Large intestine (tissue), 3 donors: ENCODE data around the gene ANKS1A. TPM values are rescaled to one million over a fixed set of nuclear protein-coding genes. Genes with fewer than 3 reads are reported as not detected.

ENCODE experiments used
- DNase-seq, 2 donors: peaks; one replicate each; pipeline versions ENCODE4 v3.0.0 to v3.0.0-alpha.2; 2013
- H3K27ac ChIP-seq: one replicate; pipeline ENCODE4 v1.5.1; 2013; ENCODE audit warnings: low read length
- H3K27me3 ChIP-seq: 2 replicates; pipeline ENCODE4 v1.6.1; 2013; ENCODE audit warnings: low read length; ENCODE audit not compliant: control insufficient read depth, insufficient read depth
- H3K36me3 ChIP-seq: 2 replicates; pipeline ENCODE4 v1.6.1; 2013; ENCODE audit warnings: low read length; ENCODE audit not compliant: control insufficient read depth, insufficient read depth
- H3K4me1 ChIP-seq: one replicate; pipeline ENCODE4 v1.6.1; 2013; ENCODE audit warnings: low read length; ENCODE audit not compliant: control insufficient read depth, insufficient read depth
- H3K4me3 ChIP-seq: one replicate; pipeline ENCODE4 v1.5.1; 2013; ENCODE audit warnings: low read length
- H3K9me3 ChIP-seq: one replicate; pipeline ENCODE4 v1.6.1; 2013; ENCODE audit warnings: mild to moderate bottlenecking, low read depth, low read length, moderate library complexity; ENCODE audit not compliant: control insufficient read depth
- WGBS: methylation state at CpG from one replicate; pipeline ENCODE4 v1.1.5; 2013; ENCODE audit warnings: low lambda C conversion rate; ENCODE audit not compliant: insufficient coverage; 5-methylcytosine and 5-hydroxymethylcytosine counted together
- polyA plus RNA-seq: library from polyadenylated mRNA; unstranded; fragments of 120-200 nt; gene quantifications from one replicate; pipeline ENCODE4 v1.2.1, GENCODE V29; 2013

The ANKS1A gene
- polyA plus RNA-seq, 1 donor: 26.5 TPM

- DNase-seq: no peak
- H3K4me3 ChIP-seq: no peak overlapping the region
- H3K4me1 ChIP-seq: no peaks in the 10 kb centered on the region
- no peaks in the 10 kb centered on the region for H3K9me3 ChIP-seq
- WGBS: no CpG with 5 or more reads among the region's 22 CpGs
- H3K36me3 ChIP-seq: peaks cover 89% of the 10 kb centered on the region
- H3K27me3 ChIP-seq: no peaks in the 10 kb centered on the region
- H3K27ac ChIP-seq: no peak overlapping the region
Observed at GRCh38 chr6:35087361-35088280, 198.6 kb downstream of the ANKS1A start.

GRCh38 chr6:35088281-35089215, 199.5 kb downstream of the ANKS1A start:
- Histone ChIP-seq H3K36me3 (peaks cover 80% of the 10 kb centered on the region), H3K27ac (no peak overlapping the region)
- DNase-seq: no peak

GRCh38 chr6:35089216-35089934, 200.3 kb downstream of the ANKS1A start:
- Histone ChIP-seq H3K4me3 (no peak overlapping the region), H3K27ac (no peak overlapping the region), H3K9me3 (no peaks in the 10 kb centered on the region), H3K36me3 (peaks cover 72% of the 10 kb centered on the region), H3K27me3 (no peaks in the 10 kb centered on the region), H3K4me1 (no peaks in the 10 kb centered on the region)
- 100% methylated on average over 1 of the region's 19 CpGs for whole genome bisulfite sequencing
- no peak for DNase-seq

More at GRCh38 chr6:35088281-35089215, 199.5 kb downstream of the ANKS1A start:
- Histone ChIP-seq H3K4me3 (no peak overlapping the region), H3K27me3 (no peaks in the 10 kb centered on the region), H3K9me3 (no peaks in the 10 kb centered on the region), H3K4me1 (no peaks in the 10 kb centered on the region)
- no CpG with 5 or more reads among the region's 24 CpGs for WGBS

- Histone ChIP-seq H3K4me3 (no peak overlapping the region), H3K36me3 (peaks cover 65% of the 10 kb centered on the region), H3K9me3 (no peaks in the 10 kb centered on the region), H3K27me3 (no peaks in the 10 kb centered on the region), H3K4me1 (no peaks in the 10 kb centered on the region), H3K27ac (no peak overlapping the region)
- no CpG with 5 or more reads among the region's 15 CpGs for WGBS
- DNase-seq: no peak
Observed at GRCh38 chr6:35089935-35090505, 201.0 kb downstream of the ANKS1A start.

GRCh38 chr6:35090734-35091133, 201.7 kb downstream of the ANKS1A start:
- no peak overlapping the region for H3K4me3 ChIP-seq
- no peak for DNase-seq
- H3K9me3 ChIP-seq: no peaks in the 10 kb centered on the region
- H3K27me3 ChIP-seq: no peaks in the 10 kb centered on the region
- WGBS: no CpG with 5 or more reads among the region's 10 CpGs
- H3K4me1 ChIP-seq: no peaks in the 10 kb centered on the region
- H3K27ac ChIP-seq: no peak overlapping the region
- peaks cover 58% of the 10 kb centered on the region for H3K36me3 ChIP-seq

GRCh38 chr6:35091346-35092083, 202.5 kb downstream of the ANKS1A start:
- no CpG with 5 or more reads among the region's 18 CpGs for WGBS
- Histone ChIP-seq H3K27ac (no peak overlapping the region), H3K27me3 (no peaks in the 10 kb centered on the region), H3K4me3 (no peak overlapping the region), H3K4me1 (no peaks in the 10 kb centered on the region), H3K9me3 (no peaks in the 10 kb centered on the region), H3K36me3 (peaks cover 51% of the 10 kb centered on the region)
- no peak for DNase-seq

GRCh38 chr6:35092362-35093117, 203.5 kb downstream of the ANKS1A start:
- no peak for DNase-seq
- no peak overlapping the region for H3K27ac ChIP-seq

GRCh38 chr6:35093118-35093445, 204.0 kb downstream of the ANKS1A start:
- no peak for DNase-seq
- WGBS: no CpG with 5 or more reads among the region's 5 CpGs
- H3K9me3 ChIP-seq: no peaks in the 10 kb centered on the region
- peaks cover 35% of the 10 kb centered on the region for H3K36me3 ChIP-seq
- no peak overlapping the region for H3K4me3 ChIP-seq
- no peak overlapping the region for H3K27ac ChIP-seq
- H3K4me1 ChIP-seq: no peaks in the 10 kb centered on the region
- H3K27me3 ChIP-seq: no peaks in the 10 kb centered on the region

More at GRCh38 chr6:35092362-35093117, 203.5 kb downstream of the ANKS1A start:
- WGBS: no CpG with 5 or more reads among the region's 5 CpGs
- H3K4me3 ChIP-seq: no peak overlapping the region
- peaks cover 40% of the 10 kb centered on the region for H3K36me3 ChIP-seq
- no peaks in the 10 kb centered on the region for H3K9me3 ChIP-seq
- no peaks in the 10 kb centered on the region for H3K4me1 ChIP-seq
- no peaks in the 10 kb centered on the region for H3K27me3 ChIP-seq

GRCh38 chr6:35093783-35094182, 204.7 kb downstream of the ANKS1A start:
- Histone ChIP-seq H3K27me3 (no peaks in the 10 kb centered on the region), H3K27ac (no peak overlapping the region), H3K4me1 (no peaks in the 10 kb centered on the region), H3K4me3 (no peak overlapping the region), H3K36me3 (peaks cover 28% of the 10 kb centered on the region), H3K9me3 (no peaks in the 10 kb centered on the region)
- DNase-seq: no peak
- WGBS: no CpG with 5 or more reads among the region's 6 CpGs
